CD4-positive, alpha-beta T cell treated with Interleukin-15 for 1 hour (primary cell): Measurements from ENCODE around the gene NIPSNAP3A.
A peak's percentile ranks its signal among the peaks of the same experiment; 100 is the strongest.

Source experiments
- DNase-seq: peaks from one replicate; pipeline ENCODE4 v3.0.0-alpha.2; 2020

The NIPSNAP3A gene

DNA sequence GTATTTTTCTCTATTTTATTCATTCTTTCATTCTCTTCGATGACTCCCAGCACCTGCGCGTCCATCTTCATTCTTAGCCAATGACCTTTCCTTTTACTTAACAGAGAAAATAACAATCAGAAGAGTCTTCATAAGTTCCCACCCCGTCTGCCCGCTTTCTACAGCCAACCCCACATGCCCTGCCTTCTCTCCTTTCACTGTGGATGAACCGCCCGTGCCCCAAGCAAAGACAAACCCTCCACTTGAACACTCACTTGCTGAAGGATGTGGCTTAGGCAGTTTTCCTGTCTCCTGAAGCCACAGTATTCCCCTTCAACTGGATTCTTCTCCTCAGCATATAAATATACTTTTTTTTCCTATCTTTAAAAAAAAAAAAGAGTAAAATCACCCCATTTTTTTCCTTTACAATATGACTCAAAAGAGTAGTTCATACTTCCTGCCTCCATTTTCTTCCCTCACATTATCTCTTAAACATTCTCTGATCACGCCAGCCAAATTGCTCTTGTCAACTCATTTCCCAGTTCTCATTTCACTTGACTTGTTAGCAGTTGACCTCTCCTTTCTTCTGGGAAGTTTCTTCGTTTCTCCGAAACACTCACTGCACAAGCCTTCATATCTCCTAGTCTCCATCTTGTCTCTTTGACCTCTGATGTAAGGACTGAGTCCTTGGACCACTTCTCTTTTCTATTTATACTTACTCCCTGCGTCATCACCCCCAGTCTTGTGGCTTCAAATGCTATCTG lies 27.5 kb downstream of the NIPSNAP3A start:
- DNase-seq = peak; percentile 47

- no peak for DNase-seq
Observed at GRCh38 chr9:104775574-104775936, 28.1 kb downstream of the NIPSNAP3A start.

GRCh38 chr9:104775976-104776375 lies 28.5 kb downstream of the NIPSNAP3A start:
- no peak for DNase-seq

GRCh38 chr9:104776797-104777196 lies 29.3 kb downstream of the NIPSNAP3A start:
- no peak for DNase-seq

DNA sequence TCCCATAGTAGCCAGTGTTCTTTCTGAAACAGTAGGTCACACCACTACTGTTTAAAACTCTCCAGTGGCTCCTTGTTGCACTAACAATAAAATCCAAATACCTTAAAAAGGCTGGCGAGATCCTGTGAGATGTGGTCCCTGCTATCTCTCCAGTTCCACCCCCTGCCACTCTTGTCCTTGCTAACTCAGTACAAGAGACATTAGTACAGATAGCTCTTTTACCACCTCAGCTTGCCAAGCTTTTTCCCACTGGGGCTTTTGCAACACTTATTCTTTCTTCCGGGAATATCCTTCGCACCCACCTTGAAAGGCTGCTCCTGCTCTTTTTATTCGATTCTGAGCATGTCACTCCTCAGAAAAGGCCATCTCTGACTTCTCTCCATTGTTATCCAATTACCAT lies 31.3 kb downstream of the NIPSNAP3A start:
- DNase-seq = no peak

DNA sequence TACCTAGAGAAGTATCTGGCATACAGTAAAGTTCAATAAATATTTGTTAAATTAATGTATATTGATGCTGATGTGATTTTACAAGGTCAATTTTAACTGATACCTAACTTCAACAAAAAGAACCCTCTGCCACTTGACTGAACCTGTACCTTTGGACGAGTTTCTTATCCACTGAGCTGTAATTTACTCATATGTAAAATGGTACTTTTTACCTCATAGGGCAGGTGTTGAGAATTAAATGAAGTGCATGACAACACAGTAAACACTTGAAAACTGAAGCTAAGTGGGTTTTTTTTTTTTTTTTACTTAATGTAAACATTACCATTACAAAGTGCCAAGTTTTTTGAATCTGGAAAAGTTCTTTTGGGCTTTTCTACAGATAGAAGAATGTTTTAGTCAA lies 31.9 kb downstream of the NIPSNAP3A start:
- DNase-seq = no peak

DNA sequence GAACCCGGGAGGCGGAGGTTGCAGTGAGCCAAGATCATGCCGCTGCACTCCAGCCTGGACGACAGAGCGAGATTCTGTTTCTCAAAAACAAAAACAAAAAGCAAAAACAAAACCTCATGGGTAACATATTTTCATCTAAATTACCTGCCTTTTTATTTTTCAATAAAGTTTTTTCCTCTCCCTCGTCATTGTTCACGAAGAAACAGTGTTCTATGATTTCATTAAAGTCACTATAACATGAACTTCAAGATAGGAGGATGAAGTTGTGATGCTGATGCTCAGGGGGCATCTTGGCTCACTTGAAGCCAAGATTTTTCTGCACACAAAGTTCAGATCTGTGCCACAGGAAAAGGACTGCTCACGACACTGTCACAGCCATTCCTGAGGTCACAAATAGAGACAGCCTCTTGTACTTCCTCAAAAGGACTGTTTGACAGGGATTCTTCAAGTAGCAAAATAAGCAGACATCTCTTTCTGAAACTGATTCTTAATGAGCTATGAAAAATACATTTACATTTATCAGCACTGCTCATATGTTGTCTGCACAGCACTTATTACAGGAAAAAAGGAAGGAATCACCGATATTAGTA lies 32.6 kb downstream of the NIPSNAP3A start:
- DNase-seq = no peak

DNA sequence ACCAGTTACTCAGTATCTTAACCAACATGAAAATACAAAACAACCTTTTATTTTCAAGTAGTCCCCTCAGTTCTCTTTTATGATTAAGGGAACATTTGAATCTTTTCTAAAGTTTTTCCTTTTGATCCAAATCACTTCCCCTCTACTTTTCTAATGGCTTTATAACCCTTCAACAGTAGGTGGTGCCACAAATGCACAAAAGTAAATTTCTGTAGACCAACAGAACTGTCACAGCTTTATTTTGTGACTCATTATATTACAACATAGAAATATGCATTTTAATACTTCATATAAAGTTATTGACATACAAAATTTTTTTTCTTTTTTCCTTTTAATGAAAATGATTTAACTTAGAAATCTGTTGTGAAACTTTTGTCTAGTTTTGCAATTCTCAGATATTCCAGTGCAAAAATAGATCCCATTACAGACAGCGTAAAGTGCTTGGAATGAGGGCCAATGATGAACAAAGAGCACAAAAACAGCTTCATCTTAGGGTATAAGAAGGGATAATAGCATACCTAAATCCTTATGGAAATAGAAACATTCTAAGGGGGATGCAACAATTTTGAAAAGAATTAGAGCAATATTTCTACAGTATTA lies 33.4 kb downstream of the NIPSNAP3A start:
- no peak for DNase-seq

GRCh38 chr9:104783588-104783987 lies 36.1 kb downstream of the NIPSNAP3A start:
- DNase-seq = no peak

GRCh38 chr9:104784098-104784497 lies 36.6 kb downstream of the NIPSNAP3A start:
- no peak for DNase-seq

DNA sequence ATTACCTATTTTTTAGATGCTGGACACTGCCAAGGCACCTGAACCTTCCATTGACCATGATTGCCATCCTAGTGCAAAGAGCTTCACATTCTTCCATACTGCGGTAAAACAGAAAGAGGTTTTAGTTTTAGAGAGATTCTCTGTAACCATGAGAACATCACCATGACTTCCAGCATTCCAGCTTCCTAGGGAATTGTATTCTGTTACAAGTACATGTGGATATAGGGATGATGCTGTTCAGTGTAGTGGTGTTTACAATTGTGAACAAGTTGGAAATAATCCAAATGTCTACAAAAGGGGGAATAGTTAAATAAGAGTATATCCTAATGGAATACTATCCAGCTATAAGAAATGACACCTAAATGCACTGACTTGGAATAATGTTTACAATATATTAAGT lies 38.8 kb downstream of the NIPSNAP3A start:
- DNase-seq = no peak

- DNase-seq = no peak
Observed at GRCh38 chr9:104787306-104788015, 40.0 kb downstream of the NIPSNAP3A start.

GRCh38 chr9:104788251-104788650 lies 40.8 kb downstream of the NIPSNAP3A start:
- DNase-seq = no peak

GRCh38 chr9:104794070-104794469 lies 46.6 kb downstream of the NIPSNAP3A start:
- DNase-seq = no peak

- DNase-seq = no peak
Observed at GRCh38 chr9:104795082-104795481, 47.6 kb downstream of the NIPSNAP3A start.

DNA sequence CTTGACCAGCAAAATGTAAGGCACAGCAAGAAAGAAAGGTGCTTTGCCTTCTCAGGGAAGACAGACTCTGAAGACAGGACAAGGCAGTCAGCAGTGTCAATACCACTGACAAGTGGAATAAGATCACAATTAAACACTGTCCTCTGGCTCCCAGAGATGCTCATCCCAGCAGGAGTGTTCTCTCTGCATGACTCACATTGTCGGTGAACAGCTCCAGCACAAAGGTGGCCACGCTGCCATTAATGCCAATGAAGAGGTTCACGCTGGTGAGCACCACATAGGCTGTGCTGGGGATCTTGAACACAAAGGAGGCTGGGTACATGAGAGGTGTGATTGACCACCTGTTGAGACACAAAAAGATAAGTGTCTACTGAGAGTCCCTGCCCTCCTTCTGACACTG lies 48.4 kb downstream of the NIPSNAP3A start:
- no peak for DNase-seq

DNA sequence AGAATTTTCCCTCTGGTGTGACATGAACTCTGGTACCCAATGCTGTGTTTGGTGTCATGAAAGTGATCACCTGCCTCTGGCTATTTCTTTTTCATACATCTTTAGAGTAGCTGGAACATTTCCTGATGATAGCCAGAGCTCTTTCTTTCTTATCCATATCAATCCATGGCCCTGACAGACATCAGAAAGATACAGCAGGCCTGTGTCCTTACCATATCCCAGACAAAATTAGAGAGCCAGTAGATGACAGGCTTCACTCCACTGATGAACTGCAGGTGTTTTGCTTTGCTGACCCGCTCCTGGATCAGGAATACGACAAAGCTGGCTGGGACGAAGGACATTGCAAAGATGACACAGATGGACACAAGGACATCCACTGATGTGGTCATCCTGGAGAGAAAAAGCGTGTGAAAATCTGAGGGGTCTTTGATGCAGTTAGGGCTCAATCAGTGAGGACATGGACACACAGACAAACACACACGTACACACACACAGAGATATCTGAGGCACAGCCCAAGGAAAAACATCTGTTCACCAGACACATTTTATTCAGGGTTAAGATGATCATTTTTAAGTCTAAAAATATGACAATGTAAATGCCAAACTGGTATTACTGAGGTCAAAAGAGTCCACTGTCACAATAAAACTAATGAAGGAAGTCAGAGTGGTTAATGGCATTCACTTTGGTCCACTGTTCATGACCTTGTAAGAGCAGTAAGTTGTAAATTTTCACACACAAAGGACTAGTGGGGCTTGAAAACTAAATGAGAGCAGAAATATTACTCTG lies 50.9 kb downstream of the NIPSNAP3A start:
- no peak for DNase-seq

DNA sequence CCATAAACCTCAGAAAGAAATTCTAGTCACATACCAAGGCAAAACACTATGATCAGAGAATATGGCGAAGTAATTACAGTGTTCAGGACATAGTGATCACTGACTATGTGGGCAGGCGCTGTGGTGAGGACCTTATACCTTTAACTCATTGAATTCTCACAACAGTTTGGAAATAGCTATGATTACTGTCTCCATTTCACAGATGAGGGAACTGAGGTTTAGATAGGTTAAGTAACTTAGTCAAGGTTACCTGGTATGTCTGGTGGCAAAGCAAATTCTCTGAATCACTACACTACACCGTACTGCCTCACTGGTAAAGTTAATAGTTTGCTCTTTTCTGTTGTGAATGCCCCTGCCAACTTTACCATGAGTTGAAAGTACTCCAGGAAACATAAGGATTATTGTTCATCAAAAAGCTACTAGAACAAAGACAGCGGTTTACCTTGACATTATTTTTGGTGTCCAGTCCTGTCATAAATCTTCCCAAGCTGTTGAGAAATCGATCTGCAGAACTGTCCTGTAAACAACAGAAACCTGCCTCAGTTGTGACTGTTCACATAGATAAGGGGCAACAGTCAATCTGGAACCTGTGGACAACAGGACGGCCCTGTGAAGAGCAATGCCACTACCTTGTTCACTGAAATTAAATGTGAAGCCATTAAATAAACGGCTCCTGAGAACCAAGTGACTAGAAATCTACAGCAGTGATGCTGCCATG lies 52.7 kb downstream of the NIPSNAP3A start:
- DNase-seq = no peak

DNA sequence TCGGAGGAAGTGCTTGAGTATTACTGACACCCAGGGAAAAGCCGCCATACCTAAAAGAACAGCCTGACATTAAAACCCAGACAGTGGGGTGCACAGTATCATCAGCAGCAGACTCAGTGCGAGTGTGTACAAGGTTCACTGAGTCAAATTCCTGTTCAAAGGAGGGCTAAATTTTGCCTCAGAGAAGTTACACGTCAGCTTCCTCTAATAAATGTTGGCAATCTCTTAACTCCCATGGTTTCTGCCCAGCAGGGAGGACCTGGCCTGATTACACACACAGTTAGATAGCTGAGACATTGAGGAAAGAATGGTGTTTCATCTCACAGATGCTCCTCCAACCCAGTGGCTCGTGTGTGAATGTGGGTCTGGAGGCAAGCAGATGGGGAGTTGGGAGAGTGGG lies 54.6 kb downstream of the NIPSNAP3A start:
- no peak for DNase-seq

- no peak for DNase-seq
Observed at GRCh38 chr9:104802906-104803305, 55.4 kb downstream of the NIPSNAP3A start.

DNA sequence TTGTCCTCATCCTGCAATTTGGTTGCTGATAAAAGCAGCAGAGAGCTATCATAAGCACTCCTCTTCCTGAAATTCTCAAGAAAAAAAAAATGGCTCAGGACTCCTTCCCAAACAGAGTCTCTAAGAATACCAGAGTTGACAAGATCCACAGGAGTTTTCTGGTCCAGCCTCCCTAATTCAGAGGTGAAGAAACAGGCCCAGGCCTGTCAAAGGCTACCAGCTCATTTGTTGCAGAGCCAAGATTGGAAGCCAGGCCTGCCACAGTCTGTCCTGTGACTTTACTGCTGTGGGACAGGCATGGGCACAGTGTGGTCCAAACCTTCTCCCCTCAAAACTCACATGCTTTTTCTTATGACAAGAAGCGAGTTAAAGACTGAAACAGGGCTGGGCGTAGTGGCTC lies 58.0 kb downstream of the NIPSNAP3A start:
- no peak for DNase-seq

DNA sequence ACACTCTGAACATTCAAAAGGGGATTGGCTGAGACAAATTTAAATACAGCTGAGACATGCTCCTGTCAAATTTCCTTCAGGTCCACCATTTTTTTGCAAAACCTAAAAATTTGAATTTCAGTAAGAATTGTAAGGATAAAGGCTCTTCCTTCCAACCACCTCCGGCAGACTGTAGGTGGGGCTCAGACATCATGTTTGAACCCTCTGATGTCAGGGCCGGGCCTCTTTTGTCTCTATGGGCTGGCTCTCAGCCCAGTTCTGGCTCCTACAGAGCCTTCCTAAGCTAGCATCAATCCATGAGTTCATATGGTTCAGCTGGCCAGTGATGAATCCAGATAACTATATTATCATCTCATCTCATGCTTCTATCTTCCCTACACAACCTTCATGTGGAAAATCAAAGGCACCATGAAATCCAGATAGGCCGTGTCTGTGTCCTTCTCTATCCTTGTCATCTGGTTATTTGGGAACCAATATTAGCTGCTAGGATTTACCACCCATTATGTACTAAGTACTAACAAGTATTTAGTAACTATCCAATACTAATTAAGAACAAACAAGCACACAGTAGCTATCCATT lies 60.6 kb downstream of the NIPSNAP3A start:
- no peak for DNase-seq
